ENCODE results near the gene FBXW11. TPM values are rescaled to one million over a fixed set of nuclear protein-coding genes. Genes with fewer than 3 reads are reported as not detected.
A peak's percentile ranks its signal among the peaks of the same experiment; 100 is the strongest.
"Not testable (repeated sequence)": the region's sequence is repeated elsewhere in the genome, so short reads cannot be mapped to it uniquely, and the experiment has no call there.

Gene FBXW11
- total and polyA plus RNA-seq, 11 donors = 7.8 to 110 (median 83.0) TPM

DNA sequence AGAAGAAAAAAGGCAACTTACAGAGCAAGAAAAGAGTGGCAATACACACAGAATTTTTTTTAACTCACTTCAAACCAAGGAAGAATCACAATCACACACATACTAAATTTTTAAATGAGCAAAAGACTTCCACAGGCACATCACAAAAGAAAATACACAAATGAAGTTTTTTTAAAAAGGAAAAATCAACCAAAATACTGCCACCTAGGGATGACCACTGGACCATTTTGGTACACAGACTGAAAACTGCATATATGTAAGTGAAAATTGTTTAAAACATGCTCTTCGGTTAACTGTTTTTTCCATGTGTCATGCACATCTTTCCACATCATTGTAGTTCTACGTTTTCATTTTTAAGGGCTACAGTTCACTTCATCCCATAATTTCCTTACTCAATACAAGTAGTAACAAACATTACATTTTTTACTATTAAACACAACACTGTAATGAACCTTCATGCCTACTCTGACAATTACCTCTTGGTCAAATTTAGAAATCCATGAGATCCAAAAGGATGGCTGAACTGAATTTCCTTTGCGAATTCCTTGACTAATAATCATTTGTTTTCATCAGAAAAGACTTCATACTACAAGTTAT is 79.0 kb downstream of the FBXW11 start:
- no peaks in the 10 kb centered on the region for H3K27me3 ChIP-seq
- intact Hi-C loops (cut with DNase I) = loop anchor here in 1 of 10 donors (10.0 kb wide), 1 partner anchor 257 kb away; the partner anchor contains the start of gene STK10

DNA sequence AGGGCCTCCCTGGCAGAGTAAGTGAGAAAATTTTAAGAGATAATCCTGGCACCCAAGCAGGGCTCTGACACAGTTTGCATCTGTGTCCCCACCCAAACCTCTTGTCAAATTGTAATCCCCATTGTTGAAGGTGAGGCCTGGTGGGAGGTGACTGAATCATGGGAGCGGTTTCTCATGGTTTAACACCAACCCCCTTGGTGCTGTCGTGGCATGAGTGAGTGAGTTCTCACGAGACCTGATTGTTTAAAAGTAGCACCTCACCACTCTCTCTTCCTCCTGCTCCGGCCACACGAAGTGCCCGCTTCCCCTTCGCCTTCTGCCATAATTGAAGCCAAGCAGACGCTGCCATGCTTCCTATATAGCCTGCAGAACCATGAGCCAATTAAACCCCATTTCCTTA is 80.1 kb downstream of the FBXW11 start:
- no peaks in the 10 kb centered on the region for H3K36me3 ChIP-seq
- DNase-seq = no peak
- no peak for ATAC-seq
- intact Hi-C loops (cut with DNase I) = loop anchor here in 1 of 10 donors (10.0 kb wide), 1 partner anchor 258 kb away; the partner anchor contains the start of gene STK10
- H3K27ac ChIP-seq = no peak overlapping the region
- TF ChIP-seq, protein P1, sequence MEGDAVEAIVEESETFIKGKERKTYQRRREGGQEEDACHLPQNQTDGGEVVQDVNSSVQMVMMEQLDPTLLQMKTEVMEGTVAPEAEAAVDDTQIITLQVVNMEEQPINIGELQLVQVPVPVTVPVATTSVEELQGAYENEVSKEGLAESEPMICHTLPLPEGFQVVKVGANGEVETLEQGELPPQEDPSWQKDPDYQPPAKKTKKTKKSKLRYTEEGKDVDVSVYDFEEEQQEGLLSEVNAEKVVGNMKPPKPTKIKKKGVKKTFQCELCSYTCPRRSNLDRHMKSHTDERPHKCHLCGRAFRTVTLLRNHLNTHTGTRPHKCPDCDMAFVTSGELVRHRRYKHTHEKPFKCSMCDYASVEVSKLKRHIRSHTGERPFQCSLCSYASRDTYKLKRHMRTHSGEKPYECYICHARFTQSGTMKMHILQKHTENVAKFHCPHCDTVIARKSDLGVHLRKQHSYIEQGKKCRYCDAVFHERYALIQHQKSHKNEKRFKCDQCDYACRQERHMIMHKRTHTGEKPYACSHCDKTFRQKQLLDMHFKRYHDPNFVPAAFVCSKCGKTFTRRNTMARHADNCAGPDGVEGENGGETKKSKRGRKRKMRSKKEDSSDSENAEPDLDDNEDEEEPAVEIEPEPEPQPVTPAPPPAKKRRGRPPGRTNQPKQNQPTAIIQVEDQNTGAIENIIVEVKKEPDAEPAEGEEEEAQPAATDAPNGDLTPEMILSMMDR (IDR thresholded peaks at IDR 0.05) = no peak
- TF ChIP-seq POLR2A (IDR thresholded peaks at IDR 0.05) = no peak
- H3K9me3 ChIP-seq = peaks cover 0 to 19% (median 0%) of the 10 kb centered on the region in 12 donors
- H3K4me3 ChIP-seq = no peak overlapping the region
- H3K27me3 ChIP-seq = no peaks in the 10 kb centered on the region
- H3K4me1 ChIP-seq = peaks cover 0 to 27% (median 3%) of the 10 kb centered on the region in 12 donors
- 87 to 90% (median 88%) methylated on average over 8 of the region's 8 CpGs for WGBS, 4 donors

More for the DNA sequence above, 79.0 kb downstream of the FBXW11 start:
- peaks cover 0 to 19% (median 0%) of the 10 kb centered on the region in 12 donors for H3K9me3 ChIP-seq
- no peak for TF ChIP-seq POLR2A (IDR thresholded peaks at IDR 0.05)
- TF ChIP-seq, protein P1 (IDR thresholded peaks at IDR 0.05) = peak in 3 of 12 donors; percentile 8 to 18 (median 17)
- DNase-seq = no peak
- peaks cover 0 to 21% (median 2%) of the 10 kb centered on the region in 12 donors for H3K4me1 ChIP-seq
- H3K27ac ChIP-seq = no peak overlapping the region
- H3K36me3 ChIP-seq = no peaks in the 10 kb centered on the region
- WGBS, 4 donors = 93 to 95% (median 94%) methylated on average over 3 of the region's 3 CpGs
- no peak overlapping the region for H3K4me3 ChIP-seq
- ATAC-seq = no peak

DNA sequence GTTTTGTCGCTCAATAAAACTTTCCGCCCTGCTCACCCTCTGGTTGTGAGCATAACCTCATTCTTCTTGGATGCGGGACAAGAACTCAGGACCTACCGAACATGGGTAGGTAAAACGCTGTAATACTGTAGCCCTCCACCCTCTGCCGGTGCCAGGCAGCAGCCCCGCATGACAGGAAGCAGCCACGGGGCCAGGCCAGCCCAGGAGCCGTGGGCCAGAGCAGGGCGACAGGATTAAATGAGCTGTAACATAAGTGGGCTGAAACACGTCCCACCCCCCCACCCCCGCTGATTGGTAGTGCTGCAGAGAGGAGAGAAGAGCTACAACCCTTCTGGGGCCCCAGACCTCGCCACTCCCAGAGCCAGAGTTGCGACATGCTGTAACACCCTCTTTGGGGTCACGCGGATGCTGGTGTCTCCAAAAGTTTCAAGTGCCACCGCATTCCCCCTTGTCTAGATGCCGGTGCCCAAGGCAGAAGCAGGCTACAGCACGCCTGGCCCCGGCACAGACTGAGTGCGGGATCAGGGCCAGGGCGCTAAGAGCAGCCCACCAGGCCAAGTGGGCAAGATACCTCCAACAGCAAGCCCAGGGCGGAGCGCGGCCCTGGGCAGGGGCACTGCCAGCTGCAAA is 81.8 kb downstream of the FBXW11 start:
- H3K9me3 ChIP-seq = peaks cover 0 to 7% (median 0%) of the 10 kb centered on the region in 12 donors
- H3K36me3 ChIP-seq = no peaks in the 10 kb centered on the region
- TF ChIP-seq, protein P1 (IDR thresholded peaks at IDR 0.05) = no peak
- no peak for TF ChIP-seq POLR2A (IDR thresholded peaks at IDR 0.05)
- 97 to 99% (median 98%) methylated on average over 12 to 25 of the region's 25 CpGs for WGBS, 4 donors
- DNase-seq (no peak), ATAC-seq (no peak)
- H3K4me3 ChIP-seq = no peak overlapping the region
- no peak overlapping the region for H3K27ac ChIP-seq
- peaks cover 0 to 28% (median 6%) of the 10 kb centered on the region in 12 donors for H3K4me1 ChIP-seq
- intact Hi-C loops (cut with DNase I) = loop anchor here in 1 of 10 donors (10.0 kb wide), 1 partner anchor 260 kb away; the partner anchor contains the start of gene STK10
- no peaks in the 10 kb centered on the region for H3K27me3 ChIP-seq

DNA sequence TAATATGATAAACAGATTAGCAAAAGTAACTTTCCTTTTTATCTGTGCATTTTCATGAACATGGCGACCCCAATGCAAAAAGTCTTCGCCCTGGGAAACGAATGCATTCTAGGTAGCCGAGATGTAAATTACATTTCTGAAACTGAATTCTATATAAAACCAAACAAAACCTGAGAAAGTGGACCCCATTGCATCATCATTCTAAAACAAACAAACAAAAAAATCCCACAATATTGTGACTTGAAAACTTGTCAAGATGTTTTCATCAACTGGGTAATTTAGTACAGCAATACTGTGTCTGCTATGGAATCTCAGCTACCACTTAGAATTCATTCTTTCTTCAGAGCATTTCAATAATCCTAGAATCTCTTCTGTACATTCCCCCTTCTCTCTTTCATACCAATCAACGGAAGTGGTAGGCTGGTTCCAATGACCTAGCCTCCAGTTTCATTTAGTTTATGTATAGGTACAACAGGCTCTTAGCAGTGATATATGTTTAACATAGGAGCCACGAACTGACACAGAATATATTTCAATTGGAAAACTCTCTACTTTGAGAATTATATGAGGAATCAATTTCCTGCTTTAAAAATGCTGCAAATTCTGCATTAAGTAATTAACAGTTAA is 85.6 kb downstream of the FBXW11 start:
- no peak overlapping the region for H3K27ac ChIP-seq
- H3K36me3 ChIP-seq = no peaks in the 10 kb centered on the region
- H3K9me3 ChIP-seq = peaks cover 0 to 7% (median 0%) of the 10 kb centered on the region in 12 donors
- no peaks in the 10 kb centered on the region for H3K27me3 ChIP-seq
- WGBS, 4 donors = 90 to 92% (median 91%) methylated on average over 6 of the region's 6 CpGs
- H3K4me3 ChIP-seq = no peak overlapping the region
- DNase-seq (no peak), ATAC-seq (no peak)
- TF ChIP-seq, protein P1 (IDR thresholded peaks at IDR 0.05) = no peak
- TF ChIP-seq POLR2A (IDR thresholded peaks at IDR 0.05) = no peak
- H3K4me1 ChIP-seq = peaks cover 0 to 25% (median 12%) of the 10 kb centered on the region in 12 donors
- intact Hi-C loops (cut with DNase I) = loop anchor here in 1 of 10 donors (10.0 kb wide), 1 partner anchor 264 kb away; the partner anchor contains the start of gene STK10

DNA sequence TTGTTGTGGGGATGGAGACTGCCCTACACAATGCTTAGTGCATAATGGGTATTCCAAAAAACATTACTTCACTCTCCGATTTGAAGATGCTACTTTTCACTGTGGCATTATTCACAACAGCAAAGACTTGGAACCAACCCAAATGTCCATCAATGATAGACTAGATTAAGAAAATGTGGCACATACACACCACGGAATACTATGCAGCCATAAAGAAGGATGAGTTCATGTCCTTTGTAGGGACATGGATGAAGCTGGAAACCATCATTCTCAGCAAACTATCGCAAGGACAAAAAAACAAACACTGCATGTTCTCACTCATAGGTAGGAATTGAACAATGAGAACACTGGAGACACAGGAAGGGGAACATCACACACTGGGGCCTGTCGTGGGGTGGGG is 90.7 kb downstream of the FBXW11 start:
- 94 to 97% (median 96%) methylated on average over 4 of the region's 4 CpGs for WGBS, 4 donors
- not testable (repeated sequence) for H3K27ac ChIP-seq, H3K4me3 ChIP-seq, ATAC-seq, H3K27me3 ChIP-seq, H3K36me3 ChIP-seq, H3K9me3 ChIP-seq, DNase-seq
- peaks cover 0 to 52% (median 30%) of the 10 kb centered on the region in 12 donors for H3K4me1 ChIP-seq
- intact Hi-C loops (cut with DNase I) = loop anchor here in 8 of 10 donors (10.0 kb wide), 4 partner anchors 89 to 379 kb away; partner anchors contain the start of genes FBXW11 (in 4 of the 8), STK10 (in 1 of the 8) and UBTD2 (in 1 of the 8)

Measured in heart left ventricle (tissue), 16 donors.